NCI-H82 treated with DMSO at 0.1 percent for 48 hours (cell line): Measurements from ENCODE around the gene SLC27A5.

Experiments used
- DNase-seq: peaks from one replicate; lab custom pipeline; 2025; ENCODE audit not compliant: unreplicated experiment; lab: John Stamatoyannopoulos, UW

SLC27A5 gene

GRCh38 chr19:58511353-58512208, at the start of gene SLC27A5:
TSS of gene SLC27A5 (minus strand) at chr19:58511992. CDS start at chr19:58511955, 37 bp downstream.
- DNase-seq, result no peak

- no peak for DNase-seq
Measured at GRCh38 chr19:58560921-58561320, 49.1 kb upstream of the SLC27A5 start.

GRCh38 chr19:58560007-58560887, 48.5 kb upstream of the SLC27A5 start:
- DNase-seq, result no peak

GRCh38 chr19:58559275-58560006, 47.6 kb upstream of the SLC27A5 start:
- no peak for DNase-seq

- DNase-seq, result no peak
Measured at GRCh38 chr19:58558623-58559274, 47.0 kb upstream of the SLC27A5 start.

GRCh38 chr19:58558066-58558622, 46.4 kb upstream of the SLC27A5 start, which contains the start of gene UBE2M:
TSS of gene UBE2M (minus strand) at chr19:58558611. CDS start at chr19:58558381, 230 bp downstream.
- DNase-seq, result no peak

- DNase-seq, result no peak
Measured at GRCh38 chr19:58557221-58558065, 45.7 kb upstream of the SLC27A5 start.

- DNase-seq, result no peak
Measured at GRCh38 chr19:58556622-58557220, 44.9 kb upstream of the SLC27A5 start.

GRCh38 chr19:58555920-58556621, 44.3 kb upstream of the SLC27A5 start:
- DNase-seq, result no peak

- no peak for DNase-seq
Measured at GRCh38 chr19:58555369-58555885, 43.6 kb upstream of the SLC27A5 start.

- DNase-seq, result no peak
Measured at GRCh38 chr19:58554494-58555368, 42.9 kb upstream of the SLC27A5 start, which contains the start of gene CHMP2A. TSS of gene CHMP2A (minus strand) at chr19:58555105. CDS start at chr19:58554212, 893 bp downstream.

GRCh38 chr19:58553799-58554493, 42.2 kb upstream of the SLC27A5 start:
- DNase-seq, result no peak

- no peak for DNase-seq
Measured at GRCh38 chr19:58552655-58553054, 40.9 kb upstream of the SLC27A5 start.

- DNase-seq, result no peak
Measured at GRCh38 chr19:58551577-58552471, 40.0 kb upstream of the SLC27A5 start.

GRCh38 chr19:58551123-58551497, 39.3 kb upstream of the SLC27A5 start:
- no peak for DNase-seq
